NCI-H1048 (cell line): ENCODE data around the gene LNX2.

Experiments used
- DNase-seq: peaks from one replicate; lab custom pipeline; 2025; lab: John Stamatoyannopoulos, UW

LNX2 gene

GRCh38 chr13:27559719-27560118 lies 60.6 kb downstream of the LNX2 start:
- DNase-seq = no peak

- no peak for DNase-seq
These were observed 64.2 kb downstream of the LNX2 start for GRCh38 chr13:27556109-27556508.

DNA sequence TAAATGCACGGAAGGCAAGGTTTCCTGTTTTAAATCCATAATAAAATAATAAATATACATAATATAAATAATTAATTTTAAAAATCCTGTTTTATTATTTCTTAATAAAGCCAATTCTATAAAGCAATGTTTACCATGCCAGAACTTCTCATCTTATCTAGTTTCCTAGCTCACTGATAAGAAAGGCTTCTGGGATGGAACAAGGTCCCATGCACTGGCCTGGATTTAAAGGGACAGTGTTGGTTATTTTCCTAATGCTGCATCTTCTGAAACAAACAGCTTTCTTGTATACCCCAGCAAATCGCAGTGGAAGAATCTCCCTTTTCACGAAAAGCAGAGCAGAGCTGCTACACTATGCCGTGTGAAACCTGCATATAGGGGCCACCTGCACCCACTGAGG lies 68.8 kb downstream of the LNX2 start:
- DNase-seq = no peak

DNA sequence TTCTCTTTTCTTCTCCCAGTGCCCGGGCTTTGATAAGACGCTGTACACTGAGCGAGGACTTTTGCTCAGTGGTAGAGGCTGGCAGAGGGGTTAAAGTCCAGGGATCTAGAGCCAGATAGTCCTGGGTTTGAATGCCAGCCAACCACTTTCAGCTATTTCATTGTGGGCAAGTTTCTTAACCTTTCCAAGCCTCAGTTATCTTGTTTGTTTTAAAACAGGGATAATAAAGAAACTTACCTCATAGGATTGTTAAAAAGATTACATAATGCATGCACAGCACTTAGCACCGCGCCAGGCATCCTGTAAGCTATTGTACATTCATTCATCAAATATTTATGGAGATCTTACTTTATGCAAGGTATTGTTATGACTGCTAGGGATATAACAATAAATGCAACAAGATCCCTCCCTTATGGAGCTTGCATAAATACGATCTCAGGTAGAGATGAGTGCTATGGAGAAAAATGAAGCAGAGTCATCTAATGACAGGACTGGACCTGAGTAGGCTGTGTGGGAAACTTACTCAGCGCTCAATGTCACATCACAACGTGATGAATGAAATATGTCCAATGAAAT lies 70.8 kb downstream of the LNX2 start:
- DNase-seq = no peak

DNA sequence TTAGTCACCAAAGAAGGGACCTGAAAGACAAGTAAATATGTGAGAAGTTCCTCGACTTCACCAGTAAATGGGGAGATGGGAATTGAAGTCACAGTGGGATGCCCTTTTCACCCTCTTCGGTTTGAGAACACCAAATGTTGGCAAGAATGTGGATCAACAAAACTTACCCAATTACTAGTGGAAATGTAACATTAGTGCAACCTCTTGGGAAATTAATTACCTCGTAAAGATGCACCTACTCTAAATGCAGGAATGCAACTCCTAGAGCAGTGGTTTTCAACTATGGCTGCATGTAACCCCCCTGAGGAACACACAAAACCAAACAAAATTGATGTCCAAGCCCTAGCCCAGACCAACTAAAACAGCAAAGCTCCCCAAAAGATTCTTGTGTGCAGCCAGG lies 78.1 kb downstream of the LNX2 start:
- DNase-seq = no peak

GRCh38 chr13:27541386-27541785 lies 78.9 kb downstream of the LNX2 start:
- DNase-seq = no peak

DNA sequence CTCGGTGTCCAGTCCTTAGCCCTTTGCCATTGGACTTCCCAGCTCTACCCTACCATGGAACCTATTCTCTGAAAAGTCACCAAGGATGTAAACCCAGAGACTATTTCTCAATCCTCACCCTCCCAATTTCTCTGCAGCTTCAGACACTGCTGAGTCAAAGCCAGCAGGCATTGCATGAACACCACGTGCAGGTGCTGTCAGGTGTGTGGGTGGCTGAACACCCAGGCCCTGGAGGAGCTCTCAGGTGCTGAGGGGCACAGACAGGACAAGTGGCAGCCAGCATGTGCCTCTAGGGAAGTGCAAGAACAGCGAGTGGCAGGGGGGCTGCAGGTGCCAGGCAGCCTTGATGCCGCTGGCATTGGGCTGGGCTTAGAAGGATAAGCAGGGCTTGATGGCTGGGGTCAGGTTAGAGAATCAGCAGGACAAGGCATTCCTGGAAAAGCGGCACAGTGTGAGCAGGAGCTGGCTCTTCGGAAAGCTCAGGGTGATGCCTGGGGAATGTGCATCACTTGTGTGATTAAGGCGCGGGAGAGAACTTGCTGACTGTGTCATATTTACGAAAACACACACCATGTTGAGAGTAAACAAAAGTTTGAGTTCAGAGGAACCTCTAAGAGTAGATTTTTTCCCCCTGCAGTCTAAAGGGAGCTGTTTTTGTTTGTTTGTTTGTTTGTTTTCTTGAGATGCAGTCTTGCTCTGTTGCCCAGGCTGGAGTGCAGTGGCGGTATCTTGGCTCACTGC lies 83.8 kb downstream of the LNX2 start:
- no peak for DNase-seq

GRCh38 chr13:27535546-27535945 lies 84.8 kb downstream of the LNX2 start:
- no peak for DNase-seq

DNA sequence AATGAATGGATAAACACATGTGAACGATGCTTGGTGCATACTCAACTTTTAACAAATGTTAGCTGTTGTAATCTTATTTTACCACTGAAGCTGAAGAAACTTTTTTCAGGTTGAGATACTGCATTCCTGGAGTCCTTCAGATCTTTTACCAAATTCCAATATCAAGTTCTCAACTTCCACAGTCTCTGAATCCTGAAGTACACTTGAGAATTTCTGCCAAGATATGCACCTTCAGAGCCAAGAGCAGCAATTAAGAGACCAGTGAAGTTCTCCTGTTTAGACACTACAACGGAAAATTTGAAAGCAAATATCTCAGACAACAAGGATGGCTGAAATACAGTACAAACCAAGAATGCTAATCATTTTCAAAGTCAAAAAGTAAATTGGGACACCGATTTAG lies 85.3 kb downstream of the LNX2 start:
- DNase-seq = no peak

DNA sequence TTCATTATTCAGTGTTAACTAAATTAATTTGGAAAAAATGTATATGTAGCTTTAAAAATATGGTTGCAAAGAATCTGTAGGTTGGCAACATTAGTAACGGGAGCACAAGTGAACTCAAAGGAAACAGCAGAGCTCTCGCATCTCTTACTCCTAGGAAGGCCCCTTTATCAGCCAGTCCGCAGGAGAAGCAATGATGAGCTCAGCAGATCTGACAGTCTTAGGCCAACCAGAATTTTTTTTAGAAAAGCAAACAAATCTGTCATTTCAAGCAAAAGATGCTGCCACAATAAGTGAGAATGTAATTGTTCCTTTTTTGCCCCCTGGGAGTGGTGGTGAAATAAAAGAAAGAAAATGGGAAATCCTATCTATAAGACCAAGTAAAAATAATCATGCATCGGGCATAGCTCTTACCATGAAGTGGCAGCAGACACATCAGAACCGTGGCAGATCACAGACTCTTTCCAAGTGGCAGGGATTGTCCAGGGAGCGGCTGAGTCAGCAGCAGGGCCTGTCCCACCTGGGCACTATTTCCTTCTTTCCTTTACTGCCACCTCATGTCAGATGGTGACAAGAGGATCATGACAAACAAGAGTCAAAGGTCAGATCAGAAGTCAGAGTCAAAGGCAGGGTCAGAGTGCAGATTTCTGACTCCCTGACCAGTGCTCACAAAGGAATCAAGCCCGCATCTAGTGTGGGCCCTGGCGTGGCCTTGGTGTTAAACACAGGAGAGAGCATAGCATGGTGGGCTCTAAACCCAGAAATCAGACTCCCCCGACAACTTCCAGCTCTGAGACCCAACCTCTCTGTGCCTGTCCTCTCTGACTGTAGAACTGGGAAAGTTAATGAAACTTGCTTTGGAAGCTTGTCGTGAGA lies 86.0 kb downstream of the LNX2 start:
- no peak for DNase-seq

GRCh38 chr13:27533155-27533643 lies 87.1 kb downstream of the LNX2 start:
- DNase-seq = no peak

- DNase-seq = no peak
These were observed 91.4 kb downstream of the LNX2 start for GRCh38 chr13:27528908-27529307.

DNA sequence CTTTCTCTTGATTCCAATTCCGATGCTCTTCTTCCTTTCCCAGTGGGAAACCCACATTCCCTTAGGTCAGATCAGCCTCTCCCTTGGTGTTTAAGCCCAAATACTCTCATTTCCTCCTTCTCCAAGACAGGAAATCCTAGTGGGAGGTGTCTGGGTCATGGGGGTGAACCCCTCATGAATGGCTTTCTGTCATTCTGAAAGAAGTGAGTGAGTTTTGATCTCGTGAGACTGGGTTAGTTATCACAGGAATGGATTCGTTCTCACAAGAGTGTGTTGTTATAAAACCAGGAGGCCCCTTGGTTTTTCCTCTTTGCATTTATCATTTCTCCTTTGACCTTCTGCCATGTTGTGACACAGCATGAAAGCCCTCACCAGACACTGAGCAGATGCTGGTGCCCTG lies 93.8 kb downstream of the LNX2 start:
- DNase-seq = no peak

GRCh38 chr13:27524981-27525975 lies 95.1 kb downstream of the LNX2 start:
- DNase-seq = no peak

DNA sequence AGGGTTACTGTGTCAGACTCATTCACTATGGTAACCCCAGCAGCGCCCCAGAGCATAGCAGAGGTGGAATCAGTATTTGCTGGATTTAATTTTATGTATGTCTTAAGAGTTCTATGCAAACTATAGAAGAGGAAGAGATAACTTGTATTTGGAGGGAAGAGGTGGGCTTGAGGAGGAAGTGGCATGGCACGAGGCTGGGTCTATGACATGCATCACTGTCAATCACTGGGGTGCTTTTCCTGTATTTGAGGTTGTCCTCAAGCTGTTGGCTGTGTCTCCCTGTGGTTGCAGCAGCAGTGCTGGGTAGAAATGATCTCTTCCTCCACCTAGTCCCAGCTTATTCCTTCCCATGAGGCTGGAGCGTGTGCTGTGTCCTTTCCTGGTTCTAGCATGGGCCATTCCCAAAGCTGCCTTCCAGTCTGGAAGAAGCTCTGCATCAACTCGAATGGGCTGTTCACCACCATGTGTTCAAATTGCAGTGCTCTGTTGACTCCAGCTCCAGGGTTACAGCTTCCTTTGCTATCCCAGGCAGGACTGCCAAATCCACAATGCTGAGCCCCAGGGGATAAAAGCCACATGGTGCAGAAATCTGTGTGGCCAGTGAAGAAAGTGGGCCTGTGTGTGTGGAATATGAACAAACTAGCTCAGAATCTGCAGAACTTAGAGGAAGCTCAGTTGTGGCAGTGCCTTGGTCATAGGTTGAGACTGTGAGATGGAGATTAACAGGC lies 96.8 kb downstream of the LNX2 start:
- no peak for DNase-seq

DNA sequence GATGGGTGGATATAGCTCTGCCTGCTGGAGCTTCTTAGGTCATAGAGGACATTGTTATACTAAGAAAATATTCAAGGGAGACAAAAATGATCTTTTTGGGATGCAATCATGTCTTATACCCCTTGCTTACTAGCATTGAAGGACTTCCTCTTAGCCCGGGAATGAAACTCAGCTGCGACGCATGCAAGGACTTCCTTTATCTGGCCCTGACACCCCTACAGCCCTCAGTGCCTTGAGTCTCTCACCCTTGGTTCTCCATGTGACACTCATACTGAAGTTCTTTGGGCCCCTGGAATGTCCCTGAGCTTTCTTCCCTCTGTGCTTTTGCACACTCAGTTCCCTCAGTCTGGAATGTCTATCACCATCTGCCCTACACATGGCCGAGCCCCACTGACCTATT lies 97.5 kb downstream of the LNX2 start:
- DNase-seq = no peak

DNA sequence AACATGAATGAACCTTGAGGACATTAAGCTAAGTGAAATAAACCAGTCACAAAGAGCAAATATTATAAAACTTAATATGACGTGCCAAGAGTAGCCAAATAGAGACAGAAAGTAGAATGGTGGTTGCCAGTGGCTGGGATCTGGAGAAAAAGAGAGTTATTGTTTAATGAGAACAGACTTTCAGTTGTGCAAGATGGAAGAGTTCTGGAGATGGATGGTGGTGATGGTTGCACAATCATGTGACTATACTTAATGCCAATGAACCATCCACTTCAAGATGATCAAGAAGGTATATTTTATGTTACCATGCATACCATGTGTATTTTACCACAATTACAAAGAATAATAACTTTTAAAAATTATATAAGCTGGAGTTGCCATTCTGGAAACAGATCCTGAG lies 104.2 kb downstream of the LNX2 start:
- no peak for DNase-seq

GRCh38 chr13:27510082-27510481 lies 110.2 kb downstream of the LNX2 start:
- no peak for DNase-seq

GRCh38 chr13:27508802-27509201 lies 111.5 kb downstream of the LNX2 start:
- DNase-seq = no peak

GRCh38 chr13:27505792-27506191 lies 114.5 kb downstream of the LNX2 start:
- DNase-seq = no peak

DNA sequence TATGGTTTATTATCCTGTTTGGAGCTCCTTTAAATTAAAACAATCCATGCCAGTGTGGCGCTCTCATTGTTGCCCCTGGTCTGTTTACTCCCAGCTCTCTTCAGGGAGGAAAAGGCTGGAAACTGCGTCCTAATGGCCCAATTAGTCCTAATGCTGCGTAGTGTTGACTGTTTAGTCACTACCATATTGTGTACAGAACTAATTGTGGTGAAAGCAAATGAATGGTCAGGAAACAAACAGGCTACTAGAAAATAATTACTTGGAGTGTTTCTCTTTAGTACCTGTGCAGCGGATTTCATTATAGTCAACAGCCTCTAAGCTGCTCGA lies 115.5 kb downstream of the LNX2 start:
- DNase-seq = no peak
